NCI-H1436 treated with DMSO at 0.1 percent for 48 hours (cell line): ENCODE results near the gene ZNF576.
A peak's percentile ranks its signal among the peaks of the same experiment; 100 is the strongest.
"Not testable (repeated sequence)": the region's sequence is repeated elsewhere in the genome, so short reads cannot be mapped to it uniquely, and the experiment has no call there.

Source experiments
- DNase-seq: peaks from one replicate; lab custom pipeline; 2025; lab: John Stamatoyannopoulos, UW

ZNF576 gene

DNA sequence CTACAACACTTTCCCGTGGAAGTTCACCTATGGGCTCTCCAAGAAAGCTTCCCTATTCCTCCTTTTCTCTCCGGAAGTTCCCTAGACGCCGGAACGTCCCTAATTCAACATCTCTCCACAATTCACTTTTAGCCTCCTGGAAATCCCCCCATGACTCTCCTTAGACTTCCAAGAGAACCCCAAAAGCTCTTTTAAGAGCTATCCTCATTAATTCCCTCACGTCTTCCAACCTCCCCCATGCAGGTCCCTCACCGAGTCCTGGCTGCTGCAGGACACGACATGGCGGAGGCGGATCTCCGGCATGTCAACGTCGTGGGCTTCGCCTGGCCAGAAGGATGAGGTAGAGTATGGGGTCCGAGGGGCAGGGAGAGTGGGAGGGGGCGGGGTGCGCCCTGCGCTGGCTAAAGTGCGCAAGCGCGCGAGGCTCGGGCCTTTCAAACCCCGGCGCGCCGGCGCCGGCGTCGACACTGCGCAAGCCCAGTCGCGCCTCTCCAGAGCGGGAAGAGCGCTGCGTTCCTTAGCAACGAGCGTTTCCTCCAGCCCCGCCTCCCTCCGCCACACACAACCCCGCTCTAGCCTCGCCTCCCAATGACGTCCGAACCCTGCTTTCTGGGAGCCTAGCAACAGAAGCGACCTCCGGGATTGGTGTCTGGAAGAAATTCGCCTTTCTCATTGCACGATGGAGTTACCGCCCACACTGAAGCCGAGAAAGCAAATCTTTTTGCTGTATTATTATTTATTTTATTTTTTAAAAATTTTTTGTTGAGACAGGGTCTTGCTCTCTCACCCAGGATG, 21.0 kb upstream of the ZNF576 start, which contains the start of the genes PINLYP and XRCC1:
Gene PINLYP, plus strand, starts transcription at position 646 of the 795 bp plus-strand sequence. CDS start 1,391 bp downstream, outside the sequence.
Gene XRCC1, minus strand, starts transcription at position 372 of the 795 bp plus-strand sequence. Its CDS starts 69 bp downstream, at position 303.
- peak; percentile 94 for DNase-seq

DNA sequence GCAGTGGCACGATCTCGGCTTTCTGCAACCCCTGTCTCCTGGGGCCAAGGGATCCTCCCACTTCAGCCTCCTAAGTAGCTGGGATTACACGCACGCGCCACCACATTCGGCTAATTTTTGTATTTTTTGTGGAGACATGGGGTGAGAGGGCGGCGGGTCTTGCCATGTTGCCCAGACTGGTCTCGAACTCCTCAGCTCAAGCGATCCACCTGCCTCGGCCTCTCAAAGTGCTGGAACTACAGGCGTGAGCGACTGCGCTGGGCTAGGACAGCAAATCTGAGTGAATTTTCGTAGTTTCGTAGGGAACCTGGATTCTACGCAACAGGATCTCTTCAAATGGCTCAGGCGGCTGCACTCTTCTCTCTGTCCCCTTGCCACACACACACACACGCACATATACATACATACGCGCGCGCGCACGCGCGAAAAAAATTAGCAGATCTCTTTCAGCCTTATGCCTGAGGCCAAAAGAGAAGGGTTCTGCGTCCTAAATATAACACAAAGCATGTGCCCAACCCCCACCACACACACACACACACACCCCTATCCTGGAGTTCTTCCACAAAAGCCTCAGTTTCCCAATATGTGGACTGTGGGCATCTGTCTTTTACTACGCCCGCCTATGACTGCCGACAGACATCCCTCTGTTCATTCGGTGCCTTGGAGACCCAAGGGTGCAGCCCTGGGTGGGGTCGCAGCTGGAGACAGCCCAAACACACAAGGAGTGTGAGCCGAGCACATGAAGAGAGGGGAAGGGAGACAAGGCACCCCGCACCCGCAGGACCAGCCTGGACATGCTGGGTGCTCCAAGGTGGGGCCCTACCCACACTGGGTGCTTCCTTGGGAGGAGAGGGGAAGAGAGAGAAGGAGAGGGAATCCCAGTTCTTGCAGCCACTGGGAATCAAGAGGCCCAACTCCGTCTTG, 20.2 kb upstream of the ZNF576 start:
- DNase-seq = no peak

DNA sequence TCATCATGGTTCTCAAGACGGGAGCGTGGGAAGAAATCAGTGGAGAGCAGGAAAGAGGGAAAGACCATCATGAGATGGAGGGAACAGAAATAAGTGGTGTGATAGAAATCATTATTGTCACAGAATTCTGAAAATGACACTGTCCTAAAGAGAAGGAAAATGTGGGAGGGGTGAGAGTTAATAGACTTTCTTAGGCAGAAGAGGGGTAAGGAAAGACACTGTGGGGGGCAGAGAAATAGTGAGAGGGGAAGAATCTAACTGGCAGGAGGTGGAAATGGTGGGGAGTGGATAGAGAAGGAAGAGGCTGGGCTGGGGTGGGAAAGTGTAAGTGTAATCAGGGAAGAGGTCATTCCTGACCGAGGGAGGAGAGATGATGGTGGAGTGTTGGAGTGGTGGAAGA, 17.6 kb upstream of the ZNF576 start:
- no peak for DNase-seq

DNA sequence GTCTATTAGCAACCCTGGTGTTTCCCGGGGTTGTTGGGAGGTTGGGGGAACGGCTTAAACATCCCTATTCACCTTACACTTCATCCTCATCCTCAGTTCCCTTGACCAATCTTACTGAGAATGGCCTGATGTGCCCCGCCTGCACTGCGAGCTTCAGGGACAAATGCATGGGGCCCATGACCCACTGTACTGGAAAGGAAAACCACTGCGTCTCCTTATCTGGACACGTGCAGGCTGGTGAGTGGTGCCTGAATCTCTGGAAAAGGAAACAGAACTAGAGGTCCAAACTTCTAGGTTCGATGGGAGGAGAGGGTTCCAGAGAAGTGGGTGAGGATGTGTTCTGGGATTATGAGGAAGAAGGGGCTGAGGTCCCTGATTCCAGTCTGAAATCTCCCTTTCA, 14.9 kb upstream of the ZNF576 start:
- no peak for DNase-seq

DNA sequence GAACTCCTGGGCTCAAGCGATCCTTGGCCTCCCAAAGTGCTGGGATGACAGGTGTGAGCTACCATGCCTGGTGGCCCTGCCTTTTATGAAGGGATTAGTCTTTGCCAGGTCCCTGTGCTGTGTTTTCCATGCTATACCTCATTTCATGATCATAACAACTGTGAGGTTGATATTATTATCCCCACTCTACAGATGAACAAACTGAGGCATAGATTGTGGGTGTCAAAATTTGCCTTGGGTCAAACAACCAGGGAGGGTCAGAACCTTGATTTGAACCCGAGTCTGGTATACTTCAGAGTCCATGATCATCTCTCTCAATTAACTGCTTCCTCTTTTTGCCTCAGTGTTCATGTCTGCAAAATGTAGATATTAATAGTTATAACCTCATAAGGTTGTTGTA, 13.9 kb upstream of the ZNF576 start:
- DNase-seq = no peak

DNA sequence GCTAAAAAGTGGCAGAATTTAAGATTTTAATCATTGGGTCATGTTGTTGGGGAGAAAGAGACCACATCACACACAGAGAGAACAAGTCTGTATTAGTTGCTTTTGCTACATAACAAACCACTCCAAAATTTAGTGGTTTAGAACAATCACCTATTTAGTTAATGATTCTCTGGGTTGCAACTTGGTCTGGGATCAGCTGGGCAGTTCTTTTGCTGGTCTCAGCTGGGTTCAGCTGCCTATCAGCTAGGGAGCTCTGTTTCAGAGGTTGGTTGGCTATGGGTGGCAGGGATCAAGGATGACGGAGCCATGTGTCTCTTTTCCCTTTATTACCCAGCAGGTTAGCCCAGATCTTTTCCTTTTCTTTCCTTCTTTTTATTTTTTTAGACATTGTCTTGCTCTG, 11.9 kb upstream of the ZNF576 start:
- no peak for DNase-seq

DNA sequence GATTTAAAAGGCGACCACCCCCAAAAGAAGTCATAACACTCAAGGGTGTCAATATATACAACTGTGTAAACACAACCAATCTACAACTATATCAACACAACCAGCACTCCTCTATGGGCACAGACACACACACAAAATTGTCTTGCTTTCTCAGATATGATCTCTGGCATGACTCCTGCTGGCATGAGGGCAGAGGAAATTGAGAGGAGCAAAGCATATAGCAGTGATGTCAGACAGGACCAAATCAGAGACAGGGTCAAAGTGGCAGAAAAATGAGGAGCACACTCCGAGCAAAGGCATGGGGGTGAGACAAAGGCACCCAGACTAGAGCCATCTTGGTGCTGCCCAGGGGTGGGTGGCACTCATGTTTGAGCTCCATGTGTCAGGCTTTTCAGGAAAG, 10.0 kb upstream of the ZNF576 start:
- no peak for DNase-seq

DNA sequence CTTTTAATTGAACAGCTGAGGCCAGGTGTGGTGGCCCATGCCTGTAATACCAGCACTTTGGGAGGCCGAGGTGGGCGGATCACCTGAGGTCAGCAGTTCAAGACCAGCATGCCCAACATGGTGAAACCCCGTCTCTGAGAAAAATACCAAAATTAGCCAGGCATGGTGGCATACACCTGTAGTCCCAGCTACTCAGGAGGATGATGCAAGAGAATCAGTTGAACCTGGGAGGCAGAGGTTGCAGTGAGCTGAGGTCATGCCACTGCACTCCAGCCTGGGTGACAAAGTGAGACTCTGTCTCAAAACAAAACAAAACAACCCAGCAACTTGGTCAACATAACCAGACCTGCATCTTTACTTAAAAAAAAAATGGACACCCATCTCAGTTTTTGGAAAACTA, 9.4 kb upstream of the ZNF576 start:
- not testable (repeated sequence) for DNase-seq

DNA sequence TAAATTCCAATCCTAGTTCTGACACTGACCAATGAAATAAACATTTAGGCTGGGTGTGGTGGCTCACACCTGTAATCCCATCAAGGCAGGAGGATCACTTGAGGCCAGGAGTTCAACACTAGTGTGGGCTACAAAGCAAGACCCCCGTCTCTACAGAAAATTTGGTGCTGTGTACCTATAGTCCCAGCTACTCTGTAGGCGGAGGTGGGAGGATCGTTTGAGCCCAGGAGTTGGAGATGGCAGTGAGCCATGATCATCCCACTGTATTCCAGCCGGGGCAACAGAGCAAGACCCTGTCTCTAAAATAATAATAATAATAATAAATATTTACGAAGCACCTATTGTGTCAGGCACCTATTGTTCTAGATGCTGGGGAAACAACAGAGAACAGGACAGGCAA, 7.1 kb upstream of the ZNF576 start:
- DNase-seq = no peak

DNA sequence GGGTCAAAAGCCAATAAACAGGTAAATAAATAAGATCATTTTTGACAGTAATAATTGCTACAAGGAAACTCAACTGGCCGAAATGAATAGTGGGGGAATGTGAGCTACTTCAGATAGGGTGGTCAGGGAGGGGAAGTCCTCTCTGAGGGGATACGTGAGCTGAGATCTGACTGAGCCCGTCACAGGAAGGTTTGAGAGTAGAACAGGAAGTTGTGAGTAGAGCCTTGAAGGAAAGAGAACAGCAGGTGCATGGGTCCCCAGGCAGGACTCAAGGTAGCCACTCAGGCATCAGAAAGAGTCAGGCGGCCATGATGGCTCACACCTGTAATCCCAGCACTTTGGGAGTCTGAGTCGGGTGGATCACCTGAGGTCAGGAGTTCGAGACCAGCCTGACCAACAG, 6.7 kb upstream of the ZNF576 start:
- DNase-seq = no peak

DNA sequence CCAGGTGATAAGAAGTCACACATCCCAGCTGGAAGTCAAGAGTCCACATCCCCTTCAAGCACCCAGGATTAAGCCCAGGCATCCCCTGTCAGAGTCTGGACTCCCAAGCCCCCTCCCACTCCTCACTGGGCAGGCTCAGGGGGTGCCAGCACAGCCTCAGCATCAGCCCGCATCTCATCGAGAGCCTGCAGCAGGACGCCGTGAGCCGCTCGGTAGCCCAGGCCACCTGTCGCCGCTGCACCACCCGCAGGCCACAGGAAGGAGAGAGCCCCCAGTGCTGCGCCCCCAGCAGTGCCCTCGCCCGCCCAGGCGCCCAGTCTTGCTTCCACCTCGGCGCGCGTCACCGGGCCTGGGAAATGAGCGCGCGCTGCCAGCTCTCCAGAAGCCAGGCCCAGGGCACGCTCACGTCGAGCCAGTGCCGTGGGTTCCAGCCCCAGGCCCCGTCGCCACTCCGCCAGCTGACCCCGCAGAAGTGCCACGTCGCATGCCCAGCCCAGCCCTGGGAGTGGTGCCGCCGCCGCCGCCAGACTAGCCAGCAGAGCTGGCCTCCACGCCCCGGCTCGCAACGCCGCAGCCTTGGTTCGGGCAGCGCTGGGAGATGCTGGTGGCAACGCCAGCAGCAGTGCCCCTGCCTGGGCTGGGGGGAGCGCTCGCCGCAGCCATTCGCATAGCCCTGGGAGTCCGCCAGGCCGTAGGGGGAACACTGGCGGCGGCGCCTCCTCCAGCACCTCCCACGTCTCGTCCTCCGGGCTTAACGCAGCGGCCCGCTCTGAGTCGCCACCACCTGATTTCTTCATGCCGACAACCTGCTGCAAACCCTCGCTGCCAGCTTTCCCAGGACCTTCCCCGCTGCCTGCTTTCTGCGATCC, 4.3 kb upstream of the ZNF576 start:
- no peak for DNase-seq

DNA sequence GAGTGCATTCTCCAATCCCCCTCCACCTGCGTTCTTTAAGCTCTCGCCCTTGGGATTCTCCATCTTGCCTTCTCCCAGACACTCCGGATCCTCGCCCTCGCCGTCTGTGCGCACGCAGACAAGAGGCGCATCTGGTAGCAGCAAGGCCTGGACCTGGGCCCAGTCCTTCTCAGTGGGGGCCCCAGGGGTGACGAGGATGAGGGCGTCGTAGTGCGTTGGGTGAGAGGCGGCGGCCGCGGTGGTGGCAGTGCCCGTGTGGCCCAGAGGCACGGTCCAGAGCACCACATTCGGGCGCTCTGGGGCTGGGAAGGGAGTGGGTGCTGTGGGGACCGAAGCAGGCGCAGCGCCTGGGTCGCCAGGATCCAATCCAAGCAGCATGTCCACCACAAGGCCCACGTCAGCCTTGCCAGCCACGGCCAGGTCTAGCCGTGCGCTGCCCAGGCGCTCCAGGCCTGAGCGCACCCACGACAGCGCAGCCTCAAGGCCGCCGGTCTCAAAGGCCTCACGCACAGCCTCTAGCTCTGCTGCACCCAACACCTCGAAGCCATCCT, 3.5 kb upstream of the ZNF576 start:
- DNase-seq = no peak

DNA sequence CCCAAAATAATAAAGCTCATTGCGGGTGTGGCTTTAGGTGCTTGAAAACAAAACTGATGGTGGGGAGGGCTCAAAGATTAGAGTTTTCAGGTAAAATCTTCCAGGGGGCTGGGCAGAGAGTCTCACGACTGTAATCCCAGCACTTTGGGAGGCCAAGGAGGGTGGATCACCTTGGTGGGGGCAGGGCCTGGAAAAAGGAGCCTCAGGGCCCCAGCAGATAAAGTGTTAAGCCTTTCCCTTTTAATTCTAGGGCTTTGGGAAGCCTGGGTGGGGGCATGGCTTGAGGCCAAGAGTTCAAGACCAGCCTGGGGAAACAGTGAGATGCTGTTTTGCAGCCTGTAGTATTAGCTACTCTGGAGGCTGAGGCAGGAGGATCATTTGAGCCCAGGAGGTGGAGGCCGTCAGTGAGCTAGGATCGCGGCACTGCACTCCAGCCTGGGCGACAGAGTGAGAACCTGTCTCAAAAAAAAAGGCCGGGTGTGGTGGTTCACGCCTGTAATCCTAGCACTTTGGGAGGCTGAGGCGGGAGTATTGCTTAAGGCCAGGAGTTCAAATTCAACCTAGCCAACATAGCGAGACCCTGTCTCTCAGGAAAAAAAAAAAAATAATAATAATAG, 2.2 kb upstream of the ZNF576 start:
- DNase-seq = no peak

DNA sequence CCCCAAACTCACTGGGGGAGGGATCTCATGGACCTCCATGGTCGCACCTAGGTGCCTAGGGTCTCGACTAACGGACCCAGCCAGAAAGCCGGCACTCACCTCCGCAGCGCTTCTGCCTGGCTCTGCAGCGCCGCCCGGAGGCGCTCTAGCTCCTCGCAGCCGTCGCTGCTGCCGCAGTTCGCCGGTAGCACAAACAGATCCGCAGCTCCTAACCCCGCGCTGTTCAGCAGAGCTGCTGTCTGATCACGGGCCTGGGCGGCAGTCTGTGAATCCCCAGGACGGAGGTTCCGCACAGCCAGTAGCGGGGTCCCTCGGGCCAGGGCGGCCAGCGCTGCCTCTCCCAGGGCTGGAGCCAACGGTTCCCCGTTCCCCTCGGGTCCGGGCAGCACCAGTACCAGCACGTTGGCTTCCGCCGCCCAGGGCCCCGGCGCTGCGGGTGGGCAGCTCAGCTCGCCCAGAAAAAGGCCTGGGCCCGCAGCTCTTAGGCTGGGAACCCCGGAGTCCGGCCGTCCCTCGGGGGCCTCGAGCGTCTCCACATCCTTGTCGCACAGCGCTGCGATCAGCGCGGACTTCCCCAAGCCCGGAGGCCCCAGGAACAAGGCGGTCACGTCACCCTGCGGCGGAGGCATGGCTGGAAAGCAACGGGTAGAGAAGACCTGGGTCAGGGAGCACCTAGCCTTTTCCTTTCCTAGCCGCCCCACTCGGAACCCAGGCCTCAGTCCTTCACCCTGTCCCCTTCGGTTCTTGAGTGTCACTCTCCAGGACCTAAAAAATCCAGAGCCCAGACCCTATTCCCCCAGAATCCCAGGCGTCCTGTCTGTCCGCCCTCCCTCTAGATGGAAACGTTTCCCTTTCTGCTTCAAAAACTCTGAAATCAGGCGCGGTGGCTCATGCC, 1.4 kb upstream of the ZNF576 start:
- DNase-seq = peak; percentile 3

DNA sequence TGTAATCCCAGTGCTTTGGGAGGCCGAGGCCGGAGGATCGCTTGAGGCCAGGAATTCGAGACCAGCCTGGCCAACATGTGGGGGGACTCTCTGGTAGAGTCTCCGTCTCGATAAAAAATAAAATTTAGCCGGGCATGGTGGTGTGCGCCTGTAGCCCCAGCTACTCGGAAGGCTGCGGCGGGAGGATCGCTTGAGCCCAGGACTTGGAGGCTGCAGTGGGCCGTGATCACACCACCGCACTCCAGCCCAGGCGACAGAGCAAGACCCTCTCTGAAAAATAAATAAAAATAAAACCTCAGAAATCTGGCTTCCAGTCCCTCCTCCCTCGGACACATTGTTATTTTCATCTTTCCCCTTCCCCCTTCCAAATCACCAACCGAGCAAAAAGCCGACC, 793 bp upstream of the ZNF576 start:
- no peak for DNase-seq

DNA sequence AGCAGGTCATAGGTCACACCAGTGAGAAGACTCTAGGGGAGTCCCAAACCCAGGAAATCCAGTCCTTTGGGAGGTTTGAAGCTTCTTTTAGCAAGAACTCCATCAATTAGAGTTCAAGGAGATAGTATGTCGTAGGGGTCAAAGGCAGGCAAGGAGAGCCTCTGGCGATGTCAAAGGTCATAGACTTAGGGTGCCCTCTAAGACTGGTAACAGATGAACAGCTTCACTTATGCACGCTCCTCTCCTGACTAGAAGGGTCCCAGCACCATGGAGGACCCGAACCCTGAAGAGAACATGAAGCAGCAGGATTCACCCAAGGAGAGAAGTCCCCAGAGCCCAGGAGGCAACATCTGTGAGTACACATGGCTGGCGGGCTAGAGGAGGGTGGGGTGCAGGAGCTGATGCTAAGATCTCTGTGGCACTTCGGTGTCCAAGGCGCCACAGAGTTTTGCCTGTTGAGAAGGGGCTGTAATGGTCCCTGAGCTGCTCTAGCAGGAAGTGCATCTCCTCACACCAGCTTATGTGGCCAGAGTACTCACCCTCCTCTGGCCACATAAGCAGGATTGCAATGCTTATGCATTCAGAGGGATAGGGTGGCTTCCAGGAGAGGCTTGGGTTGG, 557 bp downstream of the ZNF576 start:
- no peak for DNase-seq

DNA sequence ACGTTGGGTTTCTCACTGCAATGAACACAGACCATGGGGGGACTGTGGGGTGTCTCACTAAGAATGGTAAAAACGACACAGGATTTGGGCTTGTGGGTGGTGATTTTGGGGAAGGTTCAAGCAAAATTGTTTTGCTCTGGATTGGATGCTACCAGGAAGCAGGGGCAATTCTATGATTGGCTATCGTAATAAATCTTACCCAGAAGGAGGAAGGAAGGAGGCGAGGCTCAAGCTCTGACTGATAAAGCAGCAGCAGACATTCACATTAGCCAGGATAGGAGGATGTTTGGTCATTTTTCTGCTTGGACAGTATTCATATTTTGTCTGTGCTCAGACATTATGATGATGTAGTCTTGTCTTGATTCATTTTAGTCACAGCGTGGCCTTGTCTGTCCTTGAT, 1.5 kb downstream of the ZNF576 start:
- no peak for DNase-seq

DNA sequence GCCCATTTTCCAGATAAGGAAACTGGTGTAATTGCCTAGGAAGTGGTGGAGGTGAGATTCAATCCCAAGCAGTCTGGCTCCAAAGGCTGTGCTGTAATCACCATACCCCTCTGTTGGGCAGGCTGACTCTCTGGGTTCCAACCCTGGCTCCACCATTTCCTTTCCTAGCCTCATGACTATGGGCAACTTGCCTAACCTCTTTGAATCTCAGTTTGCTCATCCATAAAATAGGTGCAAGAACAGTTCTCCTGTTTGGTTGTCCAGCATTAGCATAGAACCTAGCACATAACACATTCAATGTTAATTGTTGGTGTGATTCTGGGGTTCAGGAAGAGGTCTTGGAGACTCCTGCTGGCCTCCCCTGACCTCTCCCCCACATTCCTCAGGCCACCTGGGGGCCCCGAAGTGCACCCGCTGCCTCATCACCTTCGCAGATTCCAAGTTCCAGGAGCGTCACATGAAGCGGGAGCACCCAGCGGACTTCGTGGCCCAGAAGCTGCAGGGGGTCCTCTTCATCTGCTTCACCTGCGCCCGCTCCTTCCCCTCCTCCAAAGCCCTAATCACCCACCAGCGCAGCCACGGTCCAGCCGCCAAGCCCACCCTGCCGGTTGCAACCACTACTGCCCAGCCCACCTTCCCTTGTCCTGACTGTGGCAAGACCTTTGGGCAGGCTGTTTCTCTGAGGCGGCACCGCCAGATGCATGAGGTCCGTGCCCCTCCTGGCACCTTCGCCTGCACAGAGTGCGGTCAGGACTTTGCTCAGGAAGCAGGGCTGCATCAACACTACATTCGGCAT, 2.2 kb downstream of the ZNF576 start:
- DNase-seq = no peak
